IPS DF 6.9 (cell line): ENCODE data around the gene CELF2.

Experiments
- DNase-seq: peaks from one replicate; pipeline ENCODE4 v3.0.0-alpha.2; 2013; ENCODE audit warnings: low read depth, low spot score
- H3K27ac ChIP-seq: one replicate; pipeline ENCODE4 v1.5.1; 2013; ENCODE audit warnings: low read length, control low read depth
- H3K27me3 ChIP-seq: 2 replicates; pipeline ENCODE4 v1.6.1; 2013; ENCODE audit warnings: mild to moderate bottlenecking, low read length; ENCODE audit not compliant: control insufficient read depth, insufficient read depth
- H3K36me3 ChIP-seq: 2 replicates; pipeline ENCODE4 v1.6.1; 2013; ENCODE audit warnings: low read length; ENCODE audit not compliant: control insufficient read depth, insufficient read depth
- H3K4me1 ChIP-seq: 2 replicates; pipeline ENCODE4 v1.6.1; 2013; ENCODE audit warnings: low read length; ENCODE audit not compliant: control insufficient read depth, insufficient read depth
- H3K4me3 ChIP-seq: 2 replicates; pipeline ENCODE4 v1.5.1; 2013; ENCODE audit warnings: mild to moderate bottlenecking, low read length
- H3K9me3 ChIP-seq: 2 replicates; pipeline ENCODE4 v1.6.1; 2013; ENCODE audit warnings: low read length, inconsistent platforms; ENCODE audit not compliant: control insufficient read depth, insufficient read depth
- WGBS: extraction: QIAGEN DNeasy Blood & Tissue Kit; methylation state at CpG from one replicate; pipeline ENCODE4 v1.1.7; 2013; ENCODE audit warnings: mixed read lengths, missing lambda C conversion rate; ENCODE audit not compliant: insufficient read length, insufficient coverage; 5-methylcytosine and 5-hydroxymethylcytosine counted together

CELF2 gene

DNA sequence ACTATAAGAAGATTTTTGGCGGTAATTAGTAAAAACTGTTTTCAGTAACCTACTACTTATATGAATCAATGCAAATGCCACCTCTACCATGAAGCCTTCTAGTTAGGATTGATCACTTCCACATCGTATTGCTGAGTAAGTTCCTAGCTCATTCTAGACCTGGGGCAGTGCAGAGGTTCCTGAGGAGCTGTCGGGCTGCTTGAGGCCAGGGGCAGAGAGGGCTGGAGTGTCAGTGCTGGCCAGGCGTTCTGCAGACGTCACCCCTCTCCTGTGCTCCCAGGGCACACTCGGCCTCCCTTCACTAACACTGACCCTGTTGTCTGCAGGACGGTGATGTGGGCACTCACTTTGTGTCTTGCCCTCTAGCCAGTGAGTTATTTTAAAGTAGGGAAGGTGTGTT, 275.7 kb downstream of the CELF2 start:
- no CpG with 5 or more reads among the region's 7 CpGs for WGBS

DNA sequence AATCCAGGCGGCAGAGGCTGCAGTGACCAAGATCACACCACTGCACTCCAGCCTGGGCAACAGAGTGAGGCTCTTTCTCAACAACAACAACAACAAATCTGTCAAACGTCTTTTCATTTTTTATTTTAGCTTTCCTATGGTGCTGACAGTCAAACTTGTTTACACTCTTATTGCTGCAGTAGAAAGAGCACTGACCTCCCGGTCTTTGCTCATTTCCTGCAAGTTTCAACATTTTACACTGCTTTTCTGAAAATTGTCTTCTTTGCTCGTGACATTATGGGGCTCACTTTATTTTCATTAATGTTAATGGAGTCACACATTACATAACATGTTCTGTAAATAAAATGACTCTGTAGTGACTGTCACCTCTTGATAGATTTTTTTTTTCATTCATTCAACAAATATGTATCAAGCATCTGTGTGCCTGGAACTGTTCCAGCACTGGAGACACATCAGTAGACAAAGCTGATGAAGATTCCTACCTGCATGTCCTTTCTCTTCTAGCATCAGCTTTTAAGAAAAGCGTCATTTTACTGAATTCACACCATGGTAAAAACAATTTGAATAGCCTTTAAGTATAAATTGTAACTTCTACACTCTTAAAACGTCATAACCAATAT, 277.3 kb downstream of the CELF2 start:
- no peaks in the 10 kb centered on the region for H3K36me3 ChIP-seq
- WGBS, result 100% methylated on average over 1 of the region's 6 CpGs
- H3K9me3 ChIP-seq, result no peaks in the 10 kb centered on the region
- no peak for DNase-seq
- no peaks in the 10 kb centered on the region for H3K27me3 ChIP-seq
- no peak overlapping the region for H3K27ac ChIP-seq
- no peaks in the 10 kb centered on the region for H3K4me1 ChIP-seq
- no peak overlapping the region for H3K4me3 ChIP-seq

More for the DNA sequence above, 275.7 kb downstream of the CELF2 start:
- no peak for DNase-seq
- Histone ChIP-seq H3K36me3 (no peaks in the 10 kb centered on the region), H3K27me3 (no peaks in the 10 kb centered on the region), H3K27ac (no peak overlapping the region), H3K4me1 (no peaks in the 10 kb centered on the region), H3K9me3 (no peaks in the 10 kb centered on the region), H3K4me3 (no peak overlapping the region)

DNA sequence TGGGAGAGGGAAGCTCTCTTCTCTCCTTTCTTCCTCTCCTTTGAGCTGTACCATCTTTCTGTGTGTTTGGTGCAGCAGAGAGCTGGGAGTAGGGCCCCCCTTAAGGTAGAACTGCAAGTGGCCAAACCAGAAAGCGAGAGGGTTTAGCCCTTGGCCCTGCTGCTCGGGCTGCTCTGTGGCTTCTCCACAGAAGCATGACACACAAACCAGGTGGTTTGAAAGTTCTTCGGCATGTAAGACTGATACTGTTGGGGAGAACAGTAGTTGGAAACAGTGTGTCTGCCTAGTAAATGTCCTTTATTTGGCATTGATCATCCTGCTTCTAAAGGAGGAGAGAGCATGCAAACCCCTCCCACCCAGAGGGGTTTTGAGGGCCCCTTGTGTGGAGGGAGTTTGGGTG, 277.8 kb downstream of the CELF2 start:
- WGBS, result no CpG with 5 or more reads among the region's 3 CpGs

DNA sequence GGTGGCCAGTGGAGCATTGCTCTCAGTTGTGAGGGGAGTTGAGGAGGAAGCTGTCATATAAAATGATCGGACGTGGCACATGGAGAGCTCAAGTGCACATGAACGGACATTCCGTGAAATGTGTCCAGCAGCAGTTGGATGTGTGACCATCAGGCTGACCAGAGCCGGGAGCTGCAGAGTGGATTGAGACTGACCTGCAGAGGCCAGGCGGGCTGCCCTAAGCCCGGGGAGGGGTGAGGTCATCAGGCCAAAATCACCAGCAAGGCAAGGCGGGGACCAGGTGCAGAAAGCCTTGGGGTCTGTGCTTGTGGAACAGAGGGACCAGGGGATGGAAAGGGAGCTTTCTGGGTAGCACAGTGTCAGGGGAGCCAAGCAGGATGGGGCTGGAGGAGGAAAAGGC, 279.5 kb downstream of the CELF2 start:
- Histone ChIP-seq H3K4me1 (no peaks in the 10 kb centered on the region; the same call in 1 of the 2 replicates), H3K27ac (no peak overlapping the region), H3K36me3 (no peaks in the 10 kb centered on the region), H3K4me3 (no peak overlapping the region), H3K9me3 (no peaks in the 10 kb centered on the region), H3K27me3 (no peaks in the 10 kb centered on the region)
- no peak for DNase-seq
- WGBS, result no CpG with 5 or more reads among the region's 8 CpGs

More for the DNA sequence above, 277.8 kb downstream of the CELF2 start:
- no peak for DNase-seq
- Histone ChIP-seq H3K27me3 (no peaks in the 10 kb centered on the region), H3K36me3 (no peaks in the 10 kb centered on the region), H3K4me1 (no peaks in the 10 kb centered on the region), H3K9me3 (no peaks in the 10 kb centered on the region), H3K27ac (no peak overlapping the region), H3K4me3 (no peak overlapping the region)

DNA sequence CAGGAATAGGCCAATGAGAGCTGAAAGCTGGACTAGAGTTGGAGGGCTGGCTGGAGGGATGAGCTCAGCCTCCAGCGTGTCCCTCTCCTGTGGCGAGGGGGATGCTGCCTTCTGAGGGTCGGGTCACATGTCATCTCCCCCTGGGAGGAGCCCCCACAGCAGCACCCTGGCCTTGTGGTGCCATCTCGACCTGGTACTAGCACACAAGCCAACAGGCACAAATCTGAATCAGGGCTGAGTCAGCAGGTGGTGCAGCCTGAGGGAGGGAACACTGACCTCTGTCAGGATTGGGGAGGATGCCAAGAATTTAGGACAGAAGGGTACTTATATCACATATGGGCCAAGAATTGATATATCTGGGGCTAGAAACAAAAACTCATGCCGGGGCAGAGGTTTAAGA, 280.4 kb downstream of the CELF2 start:
- no peak overlapping the region for H3K27ac ChIP-seq
- H3K4me1 ChIP-seq, result no peaks in the 10 kb centered on the region; the same call in 1 of the 2 replicates
- no peaks in the 10 kb centered on the region for H3K27me3 ChIP-seq
- no peak overlapping the region for H3K4me3 ChIP-seq
- no peak for DNase-seq
- H3K9me3 ChIP-seq, result no peaks in the 10 kb centered on the region
- no CpG with 5 or more reads among the region's 5 CpGs for WGBS
- no peaks in the 10 kb centered on the region for H3K36me3 ChIP-seq

DNA sequence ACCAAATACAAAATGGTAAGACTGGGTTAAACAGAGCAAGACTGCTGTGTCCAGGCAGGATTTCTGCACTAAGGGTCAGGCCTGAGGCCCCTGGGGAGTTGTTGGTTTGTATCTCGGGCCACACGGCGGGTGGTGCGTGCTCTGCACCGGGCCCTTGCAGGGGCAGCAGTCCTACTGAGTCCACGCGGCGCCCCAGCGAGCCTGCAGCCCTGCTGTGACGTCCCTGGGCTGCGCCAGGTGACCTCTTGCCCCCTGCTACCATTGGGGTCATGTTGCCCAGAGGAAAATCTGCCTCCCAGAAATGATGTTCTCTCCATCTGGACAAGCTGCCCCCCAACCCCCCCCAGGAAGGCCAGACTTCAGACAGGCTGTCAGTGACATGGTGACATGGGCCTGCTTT, 281.5 kb downstream of the CELF2 start:
- no peak overlapping the region for H3K27ac ChIP-seq
- H3K4me3 ChIP-seq, result no peak overlapping the region
- H3K36me3 ChIP-seq, result no peaks in the 10 kb centered on the region
- no CpG with 5 or more reads among the region's 11 CpGs for WGBS
- no peaks in the 10 kb centered on the region; the same call in 1 of the 2 replicates for H3K4me1 ChIP-seq
- H3K27me3 ChIP-seq, result no peaks in the 10 kb centered on the region
- no peaks in the 10 kb centered on the region for H3K9me3 ChIP-seq
- DNase-seq, result no peak

DNA sequence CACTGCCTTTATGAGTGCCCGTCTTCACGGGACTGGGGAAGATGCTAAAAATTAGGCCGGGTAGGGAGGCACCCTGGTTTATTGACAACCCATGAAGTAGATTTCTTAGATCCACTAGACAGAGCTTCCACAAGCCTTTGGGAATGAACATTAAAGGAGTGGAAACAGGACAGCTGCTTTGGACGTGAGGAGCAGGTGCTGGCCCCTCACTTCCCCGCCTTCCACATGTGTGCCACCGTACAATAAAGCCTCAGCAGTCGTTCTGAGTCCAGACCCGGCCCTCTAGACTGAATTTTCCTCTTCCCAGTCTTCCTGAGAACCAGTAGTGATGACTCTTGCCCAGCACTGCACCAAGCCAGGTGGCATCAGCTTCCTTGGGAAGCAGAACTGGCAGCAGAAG, 282.4 kb downstream of the CELF2 start:
- H3K27ac ChIP-seq, result no peak overlapping the region
- no peak overlapping the region for H3K4me3 ChIP-seq
- H3K27me3 ChIP-seq, result no peaks in the 10 kb centered on the region
- DNase-seq, result no peak
- no peaks in the 10 kb centered on the region for H3K9me3 ChIP-seq
- no CpG with 5 or more reads among the region's 8 CpGs for WGBS
- no peaks in the 10 kb centered on the region for H3K36me3 ChIP-seq
- H3K4me1 ChIP-seq, result no peaks in the 10 kb centered on the region; the same call in 1 of the 2 replicates

DNA sequence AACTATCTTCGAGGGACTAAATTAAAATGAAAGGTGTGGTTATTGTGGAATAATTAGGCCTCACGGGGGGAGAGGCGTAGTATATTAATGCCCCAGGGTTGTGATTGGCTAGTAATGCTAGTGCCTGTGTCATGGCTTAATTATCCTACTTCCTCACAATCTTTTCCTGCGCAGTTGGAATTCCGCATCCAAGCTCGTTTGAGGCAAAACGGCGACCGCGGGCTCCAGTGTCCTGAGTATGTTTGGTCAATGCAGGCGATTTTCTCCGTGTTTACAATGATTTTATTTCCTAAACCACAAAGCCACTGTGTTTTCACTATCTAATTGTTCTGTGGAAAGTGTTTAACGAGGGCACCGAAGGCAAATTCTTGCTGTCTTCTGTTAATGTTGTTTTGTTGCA, 282.9 kb downstream of the CELF2 start:
- DNase-seq, result no peak
- Histone ChIP-seq H3K9me3 (no peaks in the 10 kb centered on the region), H3K36me3 (no peaks in the 10 kb centered on the region), H3K4me1 (no peaks in the 10 kb centered on the region; the same call in 1 of the 2 replicates), H3K27ac (no peak overlapping the region), H3K27me3 (no peaks in the 10 kb centered on the region), H3K4me3 (no peak overlapping the region)
- WGBS, result no CpG with 5 or more reads among the region's 14 CpGs

DNA sequence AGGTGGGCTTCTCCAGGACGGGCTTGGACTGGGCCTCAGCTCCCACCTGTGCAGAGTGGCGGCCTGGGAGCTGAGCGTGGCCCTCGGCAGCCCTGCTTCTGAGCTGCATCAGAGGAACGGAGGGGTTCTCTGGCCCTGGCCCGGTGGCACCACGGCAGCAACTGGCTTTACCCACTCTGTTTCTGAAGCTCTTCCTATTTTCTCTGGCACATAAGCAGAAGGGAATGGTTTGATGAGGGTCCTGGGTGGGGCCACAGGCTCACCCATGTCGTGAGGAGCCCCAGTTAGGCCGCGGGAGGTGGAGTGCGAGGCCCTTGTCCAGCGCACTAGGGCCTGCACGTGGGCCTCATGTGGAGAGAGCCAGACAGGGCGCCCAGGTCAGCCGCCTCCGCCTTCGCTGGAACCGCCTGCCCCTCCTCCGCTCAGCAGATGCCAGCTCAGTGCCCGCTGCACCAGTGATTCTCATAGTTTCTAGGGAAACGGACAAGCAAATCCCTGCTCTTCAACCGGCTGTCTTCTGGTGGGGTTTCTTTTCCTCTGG, 284.0 kb downstream of the CELF2 start:
- WGBS, result no CpG with 5 or more reads among the region's 22 CpGs
- Histone ChIP-seq H3K27ac (no peak overlapping the region), H3K9me3 (no peaks in the 10 kb centered on the region), H3K4me3 (no peak overlapping the region), H3K4me1 (no peaks in the 10 kb centered on the region; the same call in 1 of the 2 replicates), H3K27me3 (no peaks in the 10 kb centered on the region), H3K36me3 (no peaks in the 10 kb centered on the region)
- DNase-seq, result no peak

DNA sequence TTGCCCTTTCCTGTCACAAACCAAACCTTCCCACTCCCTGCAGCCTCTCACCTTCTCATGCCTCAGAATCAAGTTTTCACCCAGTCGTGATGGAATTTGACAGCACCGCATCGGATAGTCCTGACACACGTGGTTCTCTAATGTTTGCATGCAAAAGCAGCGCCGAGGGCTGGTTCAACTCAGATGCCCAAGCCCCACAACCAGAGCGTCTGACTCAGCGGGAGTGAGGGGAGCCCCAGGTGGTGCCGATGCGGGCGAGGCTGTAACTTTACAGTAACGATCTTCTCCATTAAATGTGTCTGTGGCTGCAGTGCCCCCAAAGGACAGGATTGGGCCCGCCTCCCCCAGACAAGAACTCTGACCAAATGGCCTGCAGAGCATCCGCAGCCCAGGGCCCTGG, 284.5 kb downstream of the CELF2 start:
- no peaks in the 10 kb centered on the region; the same call in 1 of the 2 replicates for H3K4me1 ChIP-seq
- no peak for DNase-seq
- WGBS, result no CpG with 5 or more reads among the region's 14 CpGs
- no peaks in the 10 kb centered on the region for H3K9me3 ChIP-seq
- no peaks in the 10 kb centered on the region for H3K36me3 ChIP-seq
- no peaks in the 10 kb centered on the region for H3K27me3 ChIP-seq
- H3K4me3 ChIP-seq, result no peak overlapping the region
- H3K27ac ChIP-seq, result no peak overlapping the region
